Nephron (organoid): ENCODE measurements around the gene OPRL1.
A peak's percentile ranks its signal among the peaks of the same experiment; 100 is the strongest.

ENCODE experiments used
- H3K27ac Mint-ChIP-seq, 3 experiments: 2 replicates each; pipeline ENCODE4 v1.8.0; 2020; ENCODE audit warnings: mixed read lengths in 3 of 3, mild to moderate bottlenecking in 2 of 3, moderate library complexity in 1 of 3
- H3K27me3 Mint-ChIP-seq: 2 replicates; pipeline ENCODE4 v1.8.0; 2021; ENCODE audit warnings: low read depth, mild to moderate bottlenecking, moderate library complexity, mixed read lengths
- H3K36me3 Mint-ChIP-seq: 2 replicates; pipeline ENCODE4 v1.8.0; 2020; ENCODE audit warnings: low read depth, mixed read lengths
- H3K4me1 Mint-ChIP-seq: 2 replicates; pipeline ENCODE4 v1.8.0; 2020; ENCODE audit warnings: mixed read lengths
- H3K4me3 Mint-ChIP-seq, 3 experiments: 2 replicates each; pipeline ENCODE4 v1.8.0; 2020; ENCODE audit warnings: mild to moderate bottlenecking in 3 of 3, mixed read lengths in 3 of 3, moderate library complexity in 2 of 3
- H3K9me3 Mint-ChIP-seq: 2 replicates; pipeline ENCODE4 v1.8.0; 2020; ENCODE audit warnings: mixed read lengths
- TF ChIP-seq, protein P1 (sequence below), 3 experiments: fragments of 200-600 bp; sonication (generic); IDR thresholded peaks; one replicate each; pipeline ENCODE4 v1.5.0; 2021; ENCODE audit warnings: antibody characterized with exemption in 3 of 3; ENCODE audit not compliant: unreplicated experiment in 3 of 3

OPRL1 gene

DNA sequence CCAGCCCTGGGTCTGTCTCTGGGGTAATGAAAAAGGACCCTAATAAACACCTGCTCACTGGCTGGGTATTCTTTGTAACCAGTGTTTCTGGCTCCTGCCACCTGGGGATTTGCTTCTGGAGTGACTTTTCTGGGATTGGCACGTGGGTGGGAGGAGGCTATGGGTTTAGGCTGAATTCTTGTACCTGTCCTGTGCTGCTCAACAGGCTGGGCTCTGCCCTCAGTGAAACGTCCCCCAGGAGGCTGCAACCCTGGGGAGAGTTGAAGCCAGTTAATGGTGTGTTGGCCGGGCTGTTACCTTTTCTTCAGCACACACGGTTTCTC lies 20.6 kb downstream of the OPRL1 start:
- H3K27me3 Mint-ChIP-seq = peaks cover 56% of the 10 kb centered on the region
- TF ChIP-seq, protein P1, sequence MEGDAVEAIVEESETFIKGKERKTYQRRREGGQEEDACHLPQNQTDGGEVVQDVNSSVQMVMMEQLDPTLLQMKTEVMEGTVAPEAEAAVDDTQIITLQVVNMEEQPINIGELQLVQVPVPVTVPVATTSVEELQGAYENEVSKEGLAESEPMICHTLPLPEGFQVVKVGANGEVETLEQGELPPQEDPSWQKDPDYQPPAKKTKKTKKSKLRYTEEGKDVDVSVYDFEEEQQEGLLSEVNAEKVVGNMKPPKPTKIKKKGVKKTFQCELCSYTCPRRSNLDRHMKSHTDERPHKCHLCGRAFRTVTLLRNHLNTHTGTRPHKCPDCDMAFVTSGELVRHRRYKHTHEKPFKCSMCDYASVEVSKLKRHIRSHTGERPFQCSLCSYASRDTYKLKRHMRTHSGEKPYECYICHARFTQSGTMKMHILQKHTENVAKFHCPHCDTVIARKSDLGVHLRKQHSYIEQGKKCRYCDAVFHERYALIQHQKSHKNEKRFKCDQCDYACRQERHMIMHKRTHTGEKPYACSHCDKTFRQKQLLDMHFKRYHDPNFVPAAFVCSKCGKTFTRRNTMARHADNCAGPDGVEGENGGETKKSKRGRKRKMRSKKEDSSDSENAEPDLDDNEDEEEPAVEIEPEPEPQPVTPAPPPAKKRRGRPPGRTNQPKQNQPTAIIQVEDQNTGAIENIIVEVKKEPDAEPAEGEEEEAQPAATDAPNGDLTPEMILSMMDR (IDR thresholded peaks at IDR 0.05; ENCODE audit: unreplicated experiment in 3 of 3) = no peak
- H3K27ac Mint-ChIP-seq = no peak overlapping the region
- peaks cover 3% of the 10 kb centered on the region for H3K9me3 Mint-ChIP-seq
- H3K4me1 Mint-ChIP-seq = no peaks in the 10 kb centered on the region
- peaks cover 5% of the 10 kb centered on the region for H3K36me3 Mint-ChIP-seq
- no peak overlapping the region for H3K4me3 Mint-ChIP-seq

DNA sequence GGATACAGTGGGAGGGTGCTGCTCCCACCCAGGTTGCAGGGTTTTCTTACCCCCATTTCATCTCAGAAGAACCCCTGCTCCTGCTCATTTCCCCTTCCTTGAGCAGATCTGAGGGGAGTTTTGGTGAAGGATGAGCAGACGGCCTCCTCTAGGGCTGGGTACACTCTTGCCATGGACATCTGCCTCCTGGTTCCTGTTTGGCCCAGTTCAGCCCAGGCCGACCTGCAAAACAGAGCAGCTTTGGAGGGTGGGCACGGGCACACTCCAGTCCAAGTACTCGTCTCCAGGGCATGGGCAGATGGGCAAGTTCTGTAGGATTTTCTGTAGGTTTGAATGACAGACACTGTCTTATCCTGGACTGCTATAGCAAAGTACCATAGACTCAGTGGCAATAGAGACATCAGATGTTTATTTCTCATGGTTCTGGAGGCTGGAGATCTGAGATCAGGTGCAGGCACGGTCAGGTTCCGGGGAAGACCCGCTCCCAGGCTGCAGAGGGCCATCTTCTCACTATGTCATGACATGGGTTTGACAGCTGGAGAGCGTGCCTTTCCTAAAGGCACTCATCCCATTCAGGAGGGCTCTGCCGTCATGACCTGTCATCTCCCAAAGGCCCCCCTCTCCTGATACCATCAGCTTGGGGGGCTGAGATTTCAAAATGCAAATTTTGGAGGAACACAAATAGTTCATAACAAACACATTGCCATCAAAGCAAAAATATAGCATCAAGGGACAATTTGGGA lies 21.2 kb downstream of the OPRL1 start:
- no peaks in the 10 kb centered on the region for H3K4me1 Mint-ChIP-seq
- H3K27me3 Mint-ChIP-seq = peaks cover 56% of the 10 kb centered on the region
- H3K27ac Mint-ChIP-seq = no peak overlapping the region
- H3K9me3 Mint-ChIP-seq = peaks cover 3% of the 10 kb centered on the region
- H3K4me3 Mint-ChIP-seq = peak overlapping the region in 2 of 3 experiments; percentile 46 to 50
- TF ChIP-seq, protein P1 (IDR thresholded peaks at IDR 0.05; ENCODE audit: unreplicated experiment in 3 of 3) = no peak
- H3K36me3 Mint-ChIP-seq = peaks cover 5% of the 10 kb centered on the region

DNA sequence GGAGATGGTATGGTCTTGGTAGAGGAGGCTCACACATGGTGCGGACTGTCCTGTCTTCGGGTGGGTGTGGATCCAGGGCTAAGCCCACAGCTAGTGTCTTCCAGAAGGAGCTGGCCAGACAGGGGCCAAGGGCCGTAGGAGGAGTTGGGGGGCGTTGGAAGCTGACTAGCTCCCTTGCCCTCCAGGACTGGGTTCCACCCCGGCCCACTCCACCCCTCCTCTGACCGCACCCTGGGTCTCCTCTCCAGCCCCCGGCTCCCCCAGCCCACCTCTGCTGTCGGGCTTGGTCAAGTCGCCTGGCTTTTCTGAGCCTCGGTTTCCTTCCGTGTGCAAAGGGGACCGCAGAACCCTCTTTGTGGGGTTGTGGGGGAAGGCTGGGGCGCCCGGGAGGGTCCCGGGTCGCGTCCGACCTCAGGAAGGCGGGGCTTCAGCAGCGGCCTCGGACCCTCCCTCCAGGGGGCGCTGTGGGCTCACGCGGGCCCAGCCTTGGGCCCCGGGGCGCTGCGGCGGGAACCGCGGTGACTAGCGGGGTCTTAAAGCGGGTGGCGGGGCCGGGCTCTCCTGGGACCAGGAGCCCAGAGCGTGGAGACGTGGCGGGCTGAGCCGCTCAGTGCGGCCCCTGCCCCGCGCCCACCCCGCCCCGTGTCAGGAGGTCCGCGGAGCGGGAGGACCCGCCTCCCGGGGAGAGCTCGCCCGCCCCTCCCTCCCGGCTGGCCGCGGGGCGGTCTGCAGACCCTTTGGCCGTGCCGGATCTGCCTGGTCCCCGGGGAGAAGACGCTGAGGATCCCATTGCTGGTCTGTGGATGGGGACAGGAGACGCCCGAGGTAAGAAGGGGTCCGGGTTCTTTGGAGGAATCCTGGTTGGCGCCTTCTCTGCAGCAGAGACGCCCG lies 22.1 kb downstream of the OPRL1 start:
- no peaks in the 10 kb centered on the region for H3K9me3 Mint-ChIP-seq
- H3K36me3 Mint-ChIP-seq = peaks cover under 1% of the 10 kb centered on the region
- no peaks in the 10 kb centered on the region for H3K4me1 Mint-ChIP-seq
- H3K27ac Mint-ChIP-seq = no peak overlapping the region
- peak overlapping the region in 2 of 3 experiments; percentile 46 to 50 for H3K4me3 Mint-ChIP-seq
- TF ChIP-seq, protein P1 (IDR thresholded peaks at IDR 0.05; ENCODE audit: unreplicated experiment in 3 of 3) = peak; percentile 63 to 80 (median 73)
- H3K27me3 Mint-ChIP-seq = peaks cover 52% of the 10 kb centered on the region

DNA sequence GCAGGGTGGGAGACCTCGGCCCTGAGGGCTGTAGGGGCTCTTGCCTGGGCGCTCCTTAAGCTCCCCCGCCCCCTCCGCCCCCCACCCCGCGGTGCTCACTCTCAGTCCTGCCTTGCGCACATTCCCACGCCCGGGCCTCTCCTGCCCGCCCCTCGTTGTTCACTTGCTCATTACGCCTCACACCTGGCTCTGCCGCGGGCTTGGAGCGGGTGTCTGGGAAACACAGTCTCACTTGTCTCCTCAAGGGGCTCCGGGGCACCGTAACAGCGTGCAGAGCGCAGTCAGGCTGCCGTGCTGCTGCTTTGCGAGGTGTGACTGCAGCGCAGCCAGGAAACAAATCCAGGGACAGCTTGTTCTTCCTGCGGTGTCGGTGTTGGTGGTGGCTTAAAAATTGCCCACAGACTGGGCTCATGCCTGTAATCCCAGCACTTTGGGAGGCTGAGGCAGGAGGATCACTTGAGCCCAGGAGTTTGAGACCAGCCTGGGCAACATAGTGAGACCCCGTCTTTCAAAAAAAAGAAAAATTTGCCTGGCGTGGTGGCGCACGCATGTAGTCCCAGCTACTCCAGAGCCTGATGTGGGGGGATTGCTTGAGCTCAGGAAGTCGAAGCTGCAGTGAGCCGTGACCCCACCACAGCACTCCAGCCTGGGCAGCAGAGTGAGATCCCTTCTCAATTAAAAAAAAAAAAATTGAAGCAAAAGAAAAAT lies 22.9 kb downstream of the OPRL1 start:
- TF ChIP-seq, protein P1 (IDR thresholded peaks at IDR 0.05; ENCODE audit: unreplicated experiment in 3 of 3) = no peak
- Mint-ChIP-seq H3K4me3 (peak overlapping the region; percentile 30 to 81 (median 59)), H3K36me3 (no peaks in the 10 kb centered on the region), H3K27ac (peak overlapping the region in 1 of 3 experiments; percentile 49), H3K4me1 (no peaks in the 10 kb centered on the region), H3K27me3 (peaks cover 51% of the 10 kb centered on the region), H3K9me3 (no peaks in the 10 kb centered on the region)

DNA sequence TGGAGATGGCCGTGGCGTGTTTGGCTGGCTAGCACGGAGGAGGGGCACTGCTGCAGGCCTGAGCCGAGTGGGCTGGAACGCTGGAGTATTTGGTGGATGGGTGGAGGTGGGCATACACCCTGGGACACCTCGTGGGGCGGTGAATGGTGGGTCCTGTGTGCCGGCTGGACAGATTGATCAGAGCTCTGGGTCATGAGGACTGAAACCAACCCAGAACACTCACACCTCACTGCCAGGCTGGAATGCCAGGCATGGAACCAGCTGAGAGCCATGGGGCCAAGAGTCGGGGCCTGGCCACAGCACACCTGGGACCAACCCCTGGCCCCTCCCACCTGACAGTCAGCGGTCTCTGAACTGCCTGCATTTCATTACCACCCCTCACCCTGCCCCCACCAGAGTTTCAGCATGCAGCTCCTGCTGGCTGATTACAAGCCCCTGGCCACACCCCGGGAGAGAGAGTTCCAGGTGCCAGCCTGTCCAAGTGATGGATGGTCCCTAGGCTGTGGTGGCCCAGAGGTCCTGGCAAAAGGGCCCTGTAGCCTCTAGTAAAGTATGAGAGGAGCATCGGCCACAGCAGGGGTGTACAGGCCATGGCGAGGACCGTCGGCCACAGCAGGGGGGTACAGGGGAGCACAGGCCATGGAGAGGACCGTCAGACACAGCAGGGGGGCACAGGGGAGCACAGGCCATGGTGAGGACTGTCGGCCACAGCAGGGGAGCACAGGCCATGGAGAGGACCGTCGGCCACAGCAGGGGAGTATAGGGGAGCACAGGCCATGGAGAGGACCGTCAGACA lies 24.2 kb downstream of the OPRL1 start:
- H3K36me3 Mint-ChIP-seq = no peaks in the 10 kb centered on the region
- H3K9me3 Mint-ChIP-seq = no peaks in the 10 kb centered on the region
- peaks cover 46% of the 10 kb centered on the region for H3K27me3 Mint-ChIP-seq
- no peak overlapping the region for H3K27ac Mint-ChIP-seq
- no peaks in the 10 kb centered on the region for H3K4me1 Mint-ChIP-seq
- no peak overlapping the region for H3K4me3 Mint-ChIP-seq
- TF ChIP-seq, protein P1 (IDR thresholded peaks at IDR 0.05; ENCODE audit: unreplicated experiment in 3 of 3) = no peak
